Measurements from ENCODE around the gene TSPAN5. TPM values are rescaled to one million over a fixed set of nuclear protein-coding genes. Genes with fewer than 3 reads are reported as not detected.
"Not testable (repeated sequence)": the region's sequence is repeated elsewhere in the genome, so short reads cannot be mapped to it uniquely, and the experiment has no call there.

Gene TSPAN5
- total RNA-seq, 1 donor from 2014 or later: 71.4 TPM

DNA sequence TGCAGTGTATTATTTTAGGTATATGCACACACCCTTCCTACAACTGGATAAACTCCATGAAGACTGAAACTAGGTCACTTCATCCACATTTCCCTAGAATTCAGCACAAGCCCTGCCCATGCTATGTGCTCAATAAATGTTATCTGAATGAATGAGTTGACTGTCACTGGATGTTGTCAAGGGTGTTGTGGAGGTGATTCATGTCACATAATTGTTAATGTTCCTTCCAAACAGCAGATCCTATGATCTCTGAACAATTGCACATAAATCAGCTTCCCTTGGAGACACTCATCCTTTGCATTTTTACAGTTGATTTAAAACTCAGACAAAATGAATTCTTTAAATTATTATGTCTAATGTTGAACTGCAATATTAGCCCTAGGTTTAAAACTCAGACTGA lies 154.7 kb downstream of the TSPAN5 start:
- no peak for DNase-seq (ENCODE audit: low read depth in 2 of 2)

DNA sequence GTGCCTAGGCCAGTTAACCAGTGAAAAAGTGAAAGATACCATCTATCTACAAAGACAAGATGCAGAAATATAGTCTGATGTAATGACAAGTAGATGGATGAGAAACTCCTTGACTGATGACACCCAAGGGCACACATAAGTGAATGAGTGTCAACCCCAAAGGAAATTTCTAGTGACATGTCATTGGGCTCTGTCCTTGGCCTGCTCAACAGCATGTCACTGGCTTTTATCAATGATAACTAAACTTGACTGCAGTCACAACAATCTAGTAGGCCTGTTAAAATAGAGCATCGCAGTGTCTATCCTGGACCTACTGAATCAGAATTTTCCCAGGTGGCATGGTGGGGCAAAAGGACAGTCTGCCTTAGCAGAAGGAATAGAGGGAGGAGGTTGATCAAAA lies 155.8 kb downstream of the TSPAN5 start:
- DNase-seq (ENCODE audit: low read depth in 2 of 2): no peak

DNA sequence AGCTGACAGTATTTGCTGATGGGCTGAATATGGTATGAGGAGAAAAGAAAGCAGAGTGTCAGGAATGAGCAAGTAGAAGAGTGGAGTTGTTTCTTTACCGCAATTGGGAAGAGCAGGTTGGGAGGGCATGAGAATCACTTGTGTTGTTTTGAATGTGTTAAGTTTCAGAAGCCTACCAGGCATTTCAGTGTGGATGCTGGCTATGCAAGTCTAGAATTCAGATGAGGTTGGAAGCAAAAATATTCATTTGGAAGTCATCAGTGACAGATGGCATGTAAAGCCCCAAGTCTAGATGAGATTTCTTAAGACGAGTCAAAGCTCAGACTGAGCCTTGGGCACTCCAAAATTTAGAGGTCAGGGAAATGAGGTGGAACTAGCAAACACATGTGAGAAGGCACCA lies 156.4 kb downstream of the TSPAN5 start:
- DNase-seq (ENCODE audit: low read depth in 2 of 2): no peak

DNA sequence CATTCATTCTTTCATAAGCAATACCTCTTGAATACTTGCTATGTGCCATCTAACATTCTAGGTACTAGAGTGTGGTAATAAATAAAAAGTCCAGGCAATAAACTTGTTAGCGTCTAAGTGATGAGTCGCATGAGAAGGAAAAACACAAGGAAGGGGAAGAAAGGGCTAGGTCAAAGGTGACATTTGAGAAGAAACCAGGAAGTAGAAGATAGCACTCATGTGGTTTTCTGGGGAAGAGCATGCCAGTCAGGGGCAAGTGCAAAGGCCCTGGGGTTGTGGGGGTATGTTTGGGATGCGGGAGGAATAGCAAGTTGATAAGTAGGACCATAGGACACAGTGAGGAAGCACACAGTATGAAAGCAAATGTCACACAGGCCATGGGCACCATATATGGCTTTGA lies 157.0 kb downstream of the TSPAN5 start:
- no peak for DNase-seq (ENCODE audit: low read depth in 2 of 2)

DNA sequence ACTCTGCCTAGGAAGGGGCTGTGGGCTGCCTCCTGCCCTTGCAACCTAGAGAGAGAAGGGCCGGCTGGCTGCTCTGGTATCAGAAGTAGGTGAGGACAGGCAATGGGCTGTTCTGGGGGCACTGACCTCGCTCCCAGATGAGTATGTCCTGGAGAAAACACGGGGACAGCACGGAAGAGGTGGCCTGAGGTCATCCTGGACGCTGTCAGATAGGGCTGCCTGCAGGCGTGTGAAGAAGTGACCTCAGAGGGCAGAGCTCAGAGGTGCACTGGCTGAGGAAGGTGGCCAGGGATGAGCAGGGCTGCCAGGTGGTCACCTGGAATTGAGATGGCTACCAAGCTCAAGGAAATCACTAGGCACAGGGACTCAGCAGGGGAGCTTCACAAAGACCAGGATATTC lies 159.6 kb downstream of the TSPAN5 start:
- no peak for DNase-seq (ENCODE audit: low read depth in 2 of 2)

DNA sequence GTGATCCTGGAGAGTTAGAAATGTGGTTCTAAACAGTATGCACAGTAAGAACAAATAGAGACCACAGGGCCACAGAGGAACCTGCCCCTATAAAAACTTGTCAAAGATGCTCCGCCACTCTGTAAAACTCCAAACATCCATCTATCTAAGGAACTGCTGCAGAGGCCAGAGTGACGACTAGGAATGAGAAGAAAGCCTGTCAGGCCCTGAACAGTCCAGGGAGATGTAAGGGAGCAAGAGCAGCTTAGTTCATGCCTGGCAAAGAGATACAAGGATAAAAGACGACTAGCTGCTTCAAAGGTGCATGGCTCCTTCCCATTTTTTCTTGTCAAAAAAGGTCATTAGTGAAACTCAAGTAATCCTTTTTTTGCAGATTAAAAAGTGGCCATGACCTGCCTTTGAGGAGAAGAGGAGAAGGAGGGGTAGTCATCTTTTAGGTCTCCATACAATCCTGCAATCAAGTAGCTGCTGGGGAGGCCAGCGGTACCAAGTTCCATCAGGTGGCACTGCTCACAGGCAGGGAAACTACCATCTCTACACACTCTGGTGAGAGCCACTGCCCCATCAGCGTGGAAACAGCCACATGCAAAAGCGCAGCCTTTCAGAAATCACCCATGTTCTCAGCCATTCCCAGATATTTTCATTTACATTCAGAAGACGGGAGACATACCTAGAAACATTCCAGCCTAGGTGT lies 162.1 kb downstream of the TSPAN5 start:
- no peak for DNase-seq (ENCODE audit: low read depth in 2 of 2)

DNA sequence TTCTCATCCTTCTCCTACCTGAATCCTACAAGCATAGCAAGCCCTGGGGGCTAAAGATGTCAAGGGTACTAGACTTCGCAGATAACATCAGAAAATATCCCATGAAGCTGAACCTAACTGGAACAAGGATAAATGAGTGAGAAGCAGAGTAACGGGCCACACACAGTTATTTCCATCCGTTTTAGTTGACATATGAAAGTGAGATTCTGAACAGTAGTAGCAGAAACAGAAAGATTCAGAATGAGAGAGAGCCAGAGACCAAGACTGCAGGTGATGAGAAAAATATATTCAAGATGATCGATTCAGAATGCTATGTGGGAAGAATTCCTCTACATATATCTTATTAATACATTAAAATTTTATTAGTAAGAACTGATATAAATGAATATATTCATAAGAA lies 165.1 kb downstream of the TSPAN5 start:
- no peak for DNase-seq (ENCODE audit: low read depth in 2 of 2)

DNA sequence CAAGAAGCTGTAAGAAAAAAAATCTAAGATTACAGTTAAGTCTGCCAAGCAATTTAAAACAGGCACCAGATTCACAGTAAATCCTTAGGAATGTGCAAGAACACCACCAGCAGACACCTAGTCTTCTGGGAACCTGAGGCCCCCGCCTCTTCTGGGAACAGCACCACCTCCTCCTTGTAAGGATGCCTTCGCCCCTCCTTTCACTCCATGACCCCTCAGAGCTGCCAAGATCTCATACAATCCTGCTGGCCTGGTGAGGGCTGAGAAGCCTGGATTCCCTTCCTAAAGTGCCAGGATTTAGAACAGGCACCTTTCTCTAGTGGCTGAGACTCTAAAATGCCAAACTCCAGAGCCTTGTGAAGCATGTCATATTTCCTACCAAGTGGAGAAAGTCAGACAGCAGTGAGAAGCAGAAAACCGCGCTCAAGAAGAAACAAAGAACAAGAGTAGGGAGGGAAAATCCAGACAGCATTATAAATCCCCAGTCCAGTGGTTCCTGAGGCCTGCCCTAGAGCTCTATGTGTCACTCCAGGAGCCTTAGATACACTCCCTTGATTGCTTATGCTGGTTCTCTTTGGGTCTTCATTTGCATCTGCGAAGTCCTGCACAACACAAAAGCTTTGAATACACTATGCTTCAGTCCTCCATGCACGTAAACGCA lies 166.4 kb downstream of the TSPAN5 start:
- DNase-seq (ENCODE audit: low read depth in 2 of 2): no peak

DNA sequence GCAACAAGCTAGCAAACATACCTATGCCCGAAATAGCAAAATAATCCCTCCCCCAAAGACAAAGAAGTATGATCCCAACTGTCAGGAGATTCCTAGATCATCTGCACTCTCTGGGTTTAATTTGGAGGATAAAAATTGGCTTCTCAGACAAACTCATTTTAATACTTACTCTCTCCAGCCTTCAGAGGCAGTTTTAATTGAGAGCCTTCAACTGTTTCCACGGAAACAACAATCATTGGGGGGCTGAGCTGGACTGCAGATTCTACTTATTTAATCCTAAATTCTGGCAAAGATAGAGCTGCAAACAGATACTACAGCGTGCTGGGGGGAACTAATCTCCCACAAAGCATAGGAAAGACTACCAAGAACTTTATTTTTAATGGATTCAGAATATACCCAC lies 168.2 kb downstream of the TSPAN5 start:
- no peak for DNase-seq (ENCODE audit: low read depth in 2 of 2)

DNA sequence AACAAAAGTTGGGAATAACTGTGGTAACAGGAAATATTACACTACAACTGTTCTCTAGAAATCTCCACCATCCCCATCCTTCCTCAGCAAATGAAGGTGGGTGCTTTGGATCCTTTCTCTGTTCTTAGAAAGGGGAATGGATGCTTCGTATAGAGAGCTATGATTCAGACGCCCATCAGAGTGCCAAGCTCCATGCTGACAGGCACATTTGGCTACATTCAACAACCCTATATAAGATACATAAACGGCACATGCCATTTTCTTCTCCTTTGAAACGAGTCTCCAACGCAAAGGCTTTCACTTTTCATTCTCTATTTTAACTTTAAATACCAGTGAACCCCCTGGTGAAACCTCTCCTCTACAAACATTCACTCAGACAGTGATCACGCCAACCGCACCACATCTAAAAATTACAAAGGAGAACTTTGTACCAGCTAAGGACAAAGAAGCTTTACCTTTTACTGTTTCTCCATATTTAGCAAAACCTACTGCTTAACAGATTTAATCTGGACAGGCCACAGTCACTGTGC lies 172.5 kb downstream of the TSPAN5 start:
- DNase-seq (ENCODE audit: low read depth in 2 of 2): no peak

DNA sequence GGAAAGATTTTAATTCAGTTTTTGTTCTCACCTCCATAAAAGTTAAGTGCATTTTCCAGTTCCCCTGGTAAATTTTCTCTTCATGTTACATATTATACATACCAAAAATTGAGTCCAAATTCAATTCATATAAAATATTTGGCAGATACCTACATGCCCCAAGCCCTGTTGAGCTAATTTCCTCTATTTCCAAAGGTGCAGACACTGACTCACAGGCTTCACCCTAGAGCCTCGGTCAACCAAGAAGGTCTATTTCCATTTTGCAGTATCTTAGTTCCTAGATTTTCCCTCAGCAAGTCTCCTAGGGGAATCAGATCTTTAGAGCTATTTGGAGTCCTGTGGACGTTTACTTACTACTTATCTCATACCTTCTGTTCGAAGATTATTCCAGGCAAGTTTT lies 174.4 kb downstream of the TSPAN5 start:
- DNase-seq (ENCODE audit: low read depth in 2 of 2): peak in 1 of 2 donors; percentile 28

DNA sequence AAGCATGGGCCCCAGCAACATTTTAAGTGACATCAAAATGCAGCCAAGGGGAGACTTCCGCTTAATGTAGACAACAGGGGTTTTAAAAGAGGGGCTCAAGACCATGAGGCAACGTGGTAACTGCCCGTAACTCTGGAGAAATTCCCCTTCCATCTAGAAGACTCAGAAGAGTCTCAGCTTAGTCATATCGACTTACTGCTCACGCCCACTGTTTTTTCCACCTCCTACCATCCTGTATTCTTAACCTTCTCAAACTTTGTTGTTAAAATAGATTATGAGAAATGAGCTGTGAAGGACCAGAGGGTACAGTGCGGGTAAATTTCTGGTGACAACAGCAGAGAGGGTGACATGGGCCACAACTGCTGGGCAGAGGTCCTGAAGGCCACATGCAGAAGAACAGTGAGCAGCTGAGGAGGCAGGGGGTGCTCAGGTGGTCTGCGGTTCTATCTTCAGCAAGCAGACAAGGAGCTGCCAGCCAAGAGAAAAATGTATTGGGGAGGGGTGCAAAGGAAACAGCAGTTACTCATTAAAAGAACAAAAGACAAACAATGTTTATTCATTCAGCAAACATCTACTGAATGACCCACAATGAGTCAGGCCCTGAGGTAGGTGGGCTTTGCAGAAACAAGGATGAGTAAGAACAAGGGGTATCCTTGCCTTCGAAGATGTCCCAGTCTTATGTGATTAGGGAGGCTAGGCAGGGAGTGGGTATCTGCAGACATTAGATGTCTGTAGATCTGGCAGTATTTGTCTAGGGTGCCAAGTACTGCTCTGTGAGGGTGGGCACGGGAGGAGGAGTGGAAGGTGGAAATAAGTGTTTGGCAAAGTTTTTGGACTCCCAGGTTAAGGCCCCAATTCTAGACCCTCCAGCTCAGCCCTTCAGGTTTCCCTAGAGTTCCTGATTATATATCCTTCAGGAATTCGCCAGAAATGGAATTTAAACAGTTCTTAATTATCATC lies 175.3 kb downstream of the TSPAN5 start:
- DNase-seq (ENCODE audit: low read depth in 2 of 2): peak in 1 of 2 donors; percentile 70

DNA sequence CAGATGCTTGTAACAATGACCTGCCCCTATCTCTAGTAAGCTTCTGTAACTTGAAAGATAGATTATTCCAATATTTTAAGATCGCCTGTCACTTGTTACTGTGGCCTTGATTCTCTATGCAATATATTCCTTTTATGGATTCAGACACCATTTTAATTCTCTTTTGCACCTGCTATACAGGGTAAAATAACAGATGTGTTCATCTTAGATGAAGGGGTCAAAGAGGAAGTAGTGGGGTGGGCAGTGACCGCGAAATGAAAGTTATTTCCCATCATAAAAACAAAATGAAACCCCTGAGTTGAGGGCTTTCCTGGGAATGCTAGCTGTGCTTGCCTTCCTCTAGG lies 175.9 kb downstream of the TSPAN5 start:
- DNase-seq (ENCODE audit: low read depth in 2 of 2): no peak

DNA sequence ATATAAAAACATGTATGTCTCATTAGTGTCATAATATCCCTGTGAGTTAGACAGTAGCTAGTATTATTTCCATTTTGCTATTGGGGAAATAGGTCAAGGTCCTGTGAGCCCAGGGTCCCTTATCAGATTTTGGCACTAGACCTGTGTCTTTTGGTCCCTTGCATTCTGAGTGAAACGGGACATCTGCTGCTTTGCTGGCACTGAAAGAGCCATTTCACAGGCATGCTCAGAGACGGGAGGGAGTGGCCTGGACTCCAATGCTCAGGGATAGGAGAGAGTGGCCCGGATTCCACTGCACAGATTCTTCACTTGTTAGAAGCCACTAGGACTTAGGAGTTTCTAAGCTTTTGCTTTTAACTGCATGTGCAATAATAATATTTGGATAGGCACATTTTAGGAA lies 177.2 kb downstream of the TSPAN5 start:
- no peak for DNase-seq (ENCODE audit: low read depth in 2 of 2)

DNA sequence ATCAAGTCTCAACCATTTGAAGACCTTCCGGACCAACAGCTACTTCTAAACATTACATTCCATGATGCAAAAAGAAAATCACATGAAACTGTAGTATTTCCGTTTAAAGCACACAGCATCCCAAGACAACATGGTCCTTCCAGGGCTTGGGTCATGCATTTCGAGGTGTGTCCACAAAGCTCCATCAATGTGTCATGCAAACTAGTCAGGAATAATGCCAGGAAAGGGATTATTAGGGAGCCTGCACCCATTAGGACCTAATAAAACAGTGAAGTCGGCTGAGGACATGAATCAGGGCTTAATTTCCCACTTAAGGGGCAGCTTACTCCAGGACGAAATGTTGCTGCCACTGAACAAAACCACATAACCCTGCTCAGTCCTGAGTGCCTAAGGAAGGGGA lies 177.9 kb downstream of the TSPAN5 start:
- no peak for DNase-seq (ENCODE audit: low read depth in 2 of 2)

DNA sequence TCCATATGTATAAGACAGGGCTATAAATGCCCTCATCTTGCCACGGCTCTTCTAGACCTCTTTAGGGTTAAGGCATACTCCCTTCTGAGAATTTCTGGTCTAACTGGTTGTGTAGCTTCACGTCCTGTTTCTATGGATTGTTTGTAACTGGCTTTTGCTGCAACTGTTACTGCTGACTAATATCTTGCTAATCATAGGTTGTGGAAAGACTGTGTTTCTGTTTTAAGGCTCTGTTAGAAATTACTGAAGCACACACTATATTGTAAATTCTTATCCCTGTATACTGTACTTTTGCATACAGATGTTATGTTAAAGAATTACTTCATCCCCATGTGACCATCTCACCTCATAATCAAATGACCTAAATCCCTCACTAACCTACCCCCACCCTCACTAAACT lies 178.8 kb downstream of the TSPAN5 start:
- not testable (repeated sequence) for DNase-seq (ENCODE audit: low read depth in 2 of 2)

DNA sequence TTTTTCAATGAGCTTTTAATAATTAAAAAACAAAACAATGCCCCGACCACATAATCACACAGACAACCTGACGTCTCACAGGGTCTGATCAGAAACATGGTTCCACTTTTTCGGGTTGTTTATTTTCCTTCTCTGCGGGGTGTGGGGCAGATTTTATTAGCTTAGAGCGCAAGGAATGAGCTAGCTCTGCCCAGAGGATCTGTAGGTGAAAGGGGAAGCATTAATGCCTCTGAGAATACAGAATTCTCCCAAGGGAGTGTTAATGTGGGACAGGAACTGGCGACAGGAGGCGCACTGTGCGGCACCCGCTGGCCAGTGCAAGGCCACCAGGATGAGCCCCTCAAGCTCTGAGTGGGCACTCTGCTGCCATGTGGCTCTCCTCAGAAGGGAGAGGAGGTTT lies 181.5 kb downstream of the TSPAN5 start:
- DNase-seq (ENCODE audit: low read depth in 2 of 2): no peak

DNA sequence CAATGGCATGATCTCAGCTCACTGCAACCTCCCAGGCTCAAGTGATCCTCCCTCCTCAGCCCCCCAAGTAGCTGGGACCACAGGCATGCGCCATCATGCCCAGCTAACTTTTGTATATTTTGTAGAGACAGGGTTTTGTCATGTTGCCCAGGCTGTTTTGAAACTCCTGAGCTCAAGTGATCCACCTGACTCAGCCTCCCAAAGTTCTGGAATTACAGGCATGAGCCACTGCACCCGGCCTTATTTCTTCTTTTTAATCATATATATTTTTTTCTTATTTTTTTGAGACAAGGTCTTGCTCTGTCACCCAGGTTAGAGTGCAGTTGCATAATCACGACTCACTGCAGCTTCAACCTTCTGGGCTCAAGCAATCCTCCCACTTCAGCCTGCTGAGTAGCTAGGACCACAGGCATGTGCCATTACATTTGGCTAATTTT lies 184.0 kb downstream of the TSPAN5 start:
- no peak for DNase-seq (ENCODE audit: low read depth in 2 of 2)

DNA sequence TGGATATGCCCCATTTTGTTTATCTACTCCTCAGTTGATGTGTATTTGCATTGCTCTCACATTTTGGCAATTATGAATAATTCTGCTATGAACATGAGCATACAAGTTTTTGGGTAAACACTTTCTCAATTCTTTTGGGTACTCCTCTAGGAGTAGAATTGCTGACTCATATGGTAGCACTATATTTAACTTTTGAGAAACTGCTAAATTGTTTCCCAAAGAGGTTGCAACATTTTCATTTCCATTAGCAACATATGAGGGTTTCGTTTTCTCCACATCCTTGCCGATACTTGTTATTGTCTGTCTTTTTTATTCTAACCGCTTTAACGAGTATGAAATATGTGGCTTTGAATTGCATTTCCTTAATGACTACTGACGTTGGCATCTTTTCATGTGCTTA lies 185.4 kb downstream of the TSPAN5 start:
- no peak for DNase-seq (ENCODE audit: low read depth in 2 of 2)

DNA sequence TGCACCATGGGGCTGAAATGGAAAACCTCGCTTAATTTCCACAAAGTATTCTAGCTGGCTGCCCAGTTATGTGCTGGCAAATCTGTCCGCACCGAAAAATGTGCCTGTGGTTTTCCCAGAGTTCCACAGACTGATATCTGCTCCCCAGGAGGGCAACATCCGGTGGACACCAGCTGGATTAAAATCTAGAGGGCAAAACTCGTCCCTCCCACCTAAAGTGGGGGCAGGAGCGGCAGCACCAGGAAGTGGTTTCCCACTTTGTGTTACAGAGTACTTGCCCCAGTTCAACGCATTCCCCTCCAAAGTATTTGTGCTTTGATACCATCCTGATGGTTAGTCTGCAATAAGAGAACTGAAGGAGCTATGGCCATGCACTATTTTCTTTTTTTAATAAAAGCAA lies 187.6 kb downstream of the TSPAN5 start:
- DNase-seq (ENCODE audit: low read depth in 2 of 2): no peak

DNA sequence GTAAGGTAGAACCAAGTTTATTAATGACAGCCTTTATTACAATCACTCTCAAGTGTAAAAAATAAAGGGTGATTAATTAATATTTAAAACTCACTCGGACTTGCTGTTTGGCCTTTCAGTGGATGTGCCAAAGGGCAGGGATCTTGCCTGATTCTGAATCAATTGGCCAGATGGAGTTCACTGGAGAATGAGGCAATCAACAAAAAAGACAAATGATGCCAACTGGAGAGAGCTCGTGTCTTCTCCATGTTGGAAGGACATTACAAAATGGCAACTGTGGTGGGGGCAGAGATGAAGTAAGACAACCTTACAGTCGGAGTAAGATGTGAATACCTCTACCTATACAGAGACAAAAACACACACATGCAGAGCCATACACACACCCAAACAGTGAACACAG lies 188.0 kb downstream of the TSPAN5 start:
- no peak for DNase-seq (ENCODE audit: low read depth in 2 of 2)

DNA sequence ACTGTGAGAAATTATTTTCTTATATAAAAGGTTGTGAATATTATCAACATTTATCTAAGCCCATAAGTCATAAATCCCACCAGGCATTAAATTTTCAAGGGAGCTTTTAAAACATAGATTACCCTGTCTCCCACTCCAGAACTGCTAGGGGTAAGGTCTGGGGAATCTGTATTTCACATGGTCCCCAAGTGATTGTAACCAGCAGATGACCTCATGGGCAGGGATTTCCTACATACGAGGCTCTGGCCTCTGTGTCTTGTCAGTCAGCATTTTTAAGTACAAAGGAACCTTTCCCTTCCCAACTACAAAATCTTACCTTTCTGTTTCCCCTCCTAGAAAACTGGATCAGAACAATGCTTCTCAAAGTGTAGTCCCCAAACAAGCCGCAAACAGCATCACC lies 188.6 kb downstream of the TSPAN5 start:
- peak in 1 of 2 donors; percentile 24 for DNase-seq (ENCODE audit: low read depth in 2 of 2)

All from dermis microvascular lymphatic vessel endothelial cell (primary cell).